ENCODE data around the gene BTAF1. TPM values are rescaled to one million over a fixed set of nuclear protein-coding genes. Genes with fewer than 3 reads are reported as not detected.

Gene BTAF1
- total RNA-seq, 1 donor from 2014 or later: 29.2 TPM

DNA sequence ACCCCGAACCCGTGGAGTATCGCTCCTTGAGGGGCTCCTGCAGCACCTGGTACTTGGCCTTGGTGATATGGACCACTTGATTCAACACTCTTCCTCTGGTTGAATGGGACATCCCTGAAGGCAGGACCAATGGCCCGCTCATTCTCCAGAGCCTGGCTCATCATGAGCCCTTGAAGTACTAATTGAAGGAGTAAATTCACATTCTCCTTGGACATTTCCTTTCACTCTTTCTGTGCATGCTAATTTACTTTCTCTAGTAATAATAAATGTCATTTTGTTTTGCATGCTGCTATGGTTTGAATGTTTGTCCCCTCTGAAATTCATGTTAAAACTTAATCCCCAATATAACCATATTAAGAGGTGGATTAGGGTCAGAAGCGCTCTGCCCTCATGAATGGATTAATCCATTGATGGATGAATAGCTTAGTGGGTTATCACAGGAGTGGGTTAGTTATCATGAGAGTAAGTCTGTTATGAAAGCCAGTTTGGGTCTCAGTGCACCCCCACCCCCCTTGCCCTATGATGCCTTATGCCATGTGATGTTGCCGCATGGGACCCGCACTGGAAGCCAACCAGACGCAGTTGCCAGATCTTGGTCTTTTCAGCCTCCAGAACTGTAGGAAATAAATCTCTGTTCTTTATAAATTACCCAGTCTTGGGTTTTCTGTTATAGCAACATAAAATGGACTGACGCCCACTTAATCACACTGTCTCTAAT, 38.0 kb upstream of the BTAF1 start:
- Histone ChIP-seq H3K79me2 (ENCODE audit: insufficient read depth, low read length) (no peaks in the 10 kb centered on the region), H3K4me2 (ENCODE audit: low read length) (no peak overlapping the region), H3K9me3 (ENCODE audit: insufficient read depth, low read depth, low read length) (no peaks in the 10 kb centered on the region), H3K4me1 (ENCODE audit: insufficient read depth, low read length) (peaks cover 18% of the 10 kb centered on the region), H3K4me3 (ENCODE audit: insufficient read depth, low read depth, low read length) (no peak overlapping the region), H2AFZ (ENCODE audit: low read depth, low read length) (no peak overlapping the region), H3K36me3 (ENCODE audit: insufficient read depth, low read length) (no peaks in the 10 kb centered on the region), H3K27me3 (ENCODE audit: insufficient read depth, low read length) (no peaks in the 10 kb centered on the region), H4K20me1 (ENCODE audit: insufficient read depth, low read length) (no peaks in the 10 kb centered on the region), H3K9ac (ENCODE audit: low read length) (no peak overlapping the region), H3K27ac (ENCODE audit: low read depth, low read length) (no peak overlapping the region)
- H3K4me1 Mint-ChIP-seq (ENCODE audit: low read depth, unreplicated experiment): peaks cover 8% of the 10 kb centered on the region
- H3K9me3 Mint-ChIP-seq (ENCODE audit: unreplicated experiment): no peaks in the 10 kb centered on the region
- no peak overlapping the region for H3K27ac Mint-ChIP-seq (ENCODE audit: unreplicated experiment)
- no peak overlapping the region for H3K4me3 Mint-ChIP-seq (ENCODE audit: unreplicated experiment)
- no peaks in the 10 kb centered on the region for H3K36me3 Mint-ChIP-seq (ENCODE audit: low read depth, unreplicated experiment)
- TF ChIP-seq EZH2 (IDR thresholded peaks at IDR 0.05; ENCODE audit: insufficient read depth, low read length): no peak
- TF ChIP-seq, protein P1, sequence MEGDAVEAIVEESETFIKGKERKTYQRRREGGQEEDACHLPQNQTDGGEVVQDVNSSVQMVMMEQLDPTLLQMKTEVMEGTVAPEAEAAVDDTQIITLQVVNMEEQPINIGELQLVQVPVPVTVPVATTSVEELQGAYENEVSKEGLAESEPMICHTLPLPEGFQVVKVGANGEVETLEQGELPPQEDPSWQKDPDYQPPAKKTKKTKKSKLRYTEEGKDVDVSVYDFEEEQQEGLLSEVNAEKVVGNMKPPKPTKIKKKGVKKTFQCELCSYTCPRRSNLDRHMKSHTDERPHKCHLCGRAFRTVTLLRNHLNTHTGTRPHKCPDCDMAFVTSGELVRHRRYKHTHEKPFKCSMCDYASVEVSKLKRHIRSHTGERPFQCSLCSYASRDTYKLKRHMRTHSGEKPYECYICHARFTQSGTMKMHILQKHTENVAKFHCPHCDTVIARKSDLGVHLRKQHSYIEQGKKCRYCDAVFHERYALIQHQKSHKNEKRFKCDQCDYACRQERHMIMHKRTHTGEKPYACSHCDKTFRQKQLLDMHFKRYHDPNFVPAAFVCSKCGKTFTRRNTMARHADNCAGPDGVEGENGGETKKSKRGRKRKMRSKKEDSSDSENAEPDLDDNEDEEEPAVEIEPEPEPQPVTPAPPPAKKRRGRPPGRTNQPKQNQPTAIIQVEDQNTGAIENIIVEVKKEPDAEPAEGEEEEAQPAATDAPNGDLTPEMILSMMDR (IDR thresholded peaks at IDR 0.05; ENCODE audit: insufficient read depth, low read depth, low read length): no peak
- no peak for DNase-seq (ENCODE audit: low read depth)
- FAIRE-seq: no peak
- H3K27me3 Mint-ChIP-seq (ENCODE audit: low read depth, unreplicated experiment): no peaks in the 10 kb centered on the region

DNA sequence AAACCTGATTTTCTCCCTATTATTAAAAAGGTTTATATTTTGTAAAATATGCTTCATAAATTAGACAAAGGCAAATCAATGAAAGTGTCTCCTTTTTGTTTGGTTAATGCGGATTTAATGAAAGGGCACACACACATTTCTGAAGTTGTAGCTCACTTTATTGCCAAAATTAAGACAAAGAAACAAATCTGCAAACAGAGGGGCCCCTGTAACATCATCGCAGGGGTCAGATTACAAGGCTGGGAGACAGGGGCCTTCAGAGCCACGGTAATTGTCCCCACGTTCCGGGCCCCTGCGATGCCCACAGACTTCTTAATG, 36.7 kb upstream of the BTAF1 start:
- Histone ChIP-seq H2AFZ (ENCODE audit: low read depth, low read length) (peak overlapping the region; percentile 91), H3K4me1 (ENCODE audit: insufficient read depth, low read length) (peaks cover 18% of the 10 kb centered on the region), H4K20me1 (ENCODE audit: insufficient read depth, low read length) (no peaks in the 10 kb centered on the region), H3K4me3 (ENCODE audit: insufficient read depth, low read depth, low read length) (peak overlapping the region; percentile 71), H3K9me3 (ENCODE audit: insufficient read depth, low read depth, low read length) (no peaks in the 10 kb centered on the region), H3K27me3 (ENCODE audit: insufficient read depth, low read length) (no peaks in the 10 kb centered on the region), H3K4me2 (ENCODE audit: low read length) (peak overlapping the region; percentile 94), H3K27ac (ENCODE audit: low read depth, low read length) (no peak overlapping the region), H3K79me2 (ENCODE audit: insufficient read depth, low read length) (no peaks in the 10 kb centered on the region), H3K36me3 (ENCODE audit: insufficient read depth, low read length) (no peaks in the 10 kb centered on the region), H3K9ac (ENCODE audit: low read length) (peak overlapping the region; percentile 67)
- no peak for FAIRE-seq
- Mint-ChIP-seq H3K27ac (ENCODE audit: unreplicated experiment) (peak overlapping the region; percentile 58), H3K4me1 (ENCODE audit: low read depth, unreplicated experiment) (peaks cover 12% of the 10 kb centered on the region), H3K27me3 (ENCODE audit: low read depth, unreplicated experiment) (no peaks in the 10 kb centered on the region), H3K9me3 (ENCODE audit: unreplicated experiment) (no peaks in the 10 kb centered on the region), H3K4me3 (ENCODE audit: unreplicated experiment) (peak overlapping the region; percentile 92), H3K36me3 (ENCODE audit: low read depth, unreplicated experiment) (no peaks in the 10 kb centered on the region)
- TF ChIP-seq, protein P1 (IDR thresholded peaks at IDR 0.05; ENCODE audit: insufficient read depth, low read depth, low read length): no peak
- TF ChIP-seq EZH2 (IDR thresholded peaks at IDR 0.05; ENCODE audit: insufficient read depth, low read length): no peak
- no peak for DNase-seq (ENCODE audit: low read depth)

Measured in astrocyte (in vitro differentiated cells and primary cell).